Esophagus (tissue), 2 donors: ENCODE results near the gene CHRNB4. TPM values are rescaled to one million over a fixed set of nuclear protein-coding genes. Genes with fewer than 3 reads are reported as not detected.
"Not testable (repeated sequence)": the region's sequence is repeated elsewhere in the genome, so short reads cannot be mapped to it uniquely, and the experiment has no call there.

Experiments
- H3K27ac ChIP-seq, 2 donors: one replicate each; pipeline ENCODE4 v1.5.1; 2013; ENCODE audit warnings: low read depth in 2 of 2, mild to moderate bottlenecking in 2 of 2, inconsistent platforms in 1 of 2, low read length in 1 of 2, moderate library complexity in 1 of 2
- H3K27me3 ChIP-seq, 2 donors: one replicate each; pipeline ENCODE4 v1.6.1; 2013; ENCODE audit warnings: low read length in 2 of 2, control low read depth in 1 of 2, mild to moderate bottlenecking in 1 of 2; ENCODE audit not compliant: insufficient read depth in 2 of 2, control insufficient read depth in 1 of 2
- H3K36me3 ChIP-seq, 2 donors: one replicate each; pipeline ENCODE4 v1.6.1; 2013; ENCODE audit warnings: low read length in 1 of 2; ENCODE audit not compliant: control insufficient read depth in 2 of 2, insufficient read depth in 2 of 2
- H3K4me1 ChIP-seq, 2 donors: one replicate each; pipeline ENCODE4 v1.6.1; 2013; ENCODE audit warnings: low read length in 1 of 2; ENCODE audit not compliant: control insufficient read depth in 2 of 2, insufficient read depth in 2 of 2
- H3K4me3 ChIP-seq, 2 donors: one replicate each; pipeline ENCODE4 v1.5.1; 2013; ENCODE audit warnings: low read length in 2 of 2, mild to moderate bottlenecking in 2 of 2, low read depth in 1 of 2, moderate library complexity in 1 of 2
- H3K9me3 ChIP-seq, 2 donors: one replicate each; pipeline ENCODE4 v1.6.1; 2013; ENCODE audit warnings: mild to moderate bottlenecking in 2 of 2, low read depth in 1 of 2, low read length in 1 of 2, moderate library complexity in 1 of 2; ENCODE audit not compliant: control insufficient read depth in 2 of 2, insufficient read depth in 1 of 2
- WGBS, 2 donors: extraction: QIAGEN DNeasy Blood & Tissue Kit; methylation state at CpG; one replicate each; pipeline ENCODE4 v1.1.7; 2013; 5-methylcytosine and 5-hydroxymethylcytosine counted together
- polyA plus RNA-seq, 2 donors: library from polyadenylated mRNA; stranded (reverse); fragments of 200-250 nt; gene quantifications; one replicate each; pipeline ENCODE4 v1.2.3, GENCODE V29; 2013
- donor health status: healthy with polysubstance abuse.
- donor health status: Bipolar disorder and iron deficiency.

CHRNB4 gene
- polyA plus RNA-seq, 2 donors, result 0.16 to 0.42 TPM

GRCh38 chr15:78618490-78618934, 22.5 kb downstream of the CHRNB4 start:
- Histone ChIP-seq H3K36me3 (no peaks in the 10 kb centered on the region), H3K4me3 (no peak overlapping the region), H3K27ac (no peak overlapping the region), H3K4me1 (peaks cover 4 to 6% of the 10 kb centered on the region in 2 donors), H3K27me3 (peaks cover 0 to 17% of the 10 kb centered on the region in 2 donors), H3K9me3 (no peaks in the 10 kb centered on the region)
- WGBS, 2 donors, result 15 to 16% methylated on average over 8 of the region's 8 CpGs

GRCh38 chr15:78618064-78618463, 22.9 kb downstream of the CHRNB4 start:
- Histone ChIP-seq H3K4me3 (no peak overlapping the region), H3K4me1 (peaks cover 4 to 6% of the 10 kb centered on the region in 2 donors), H3K9me3 (no peaks in the 10 kb centered on the region), H3K36me3 (no peaks in the 10 kb centered on the region), H3K27me3 (peaks cover 0 to 17% of the 10 kb centered on the region in 2 donors), H3K27ac (no peak overlapping the region)
- WGBS, 2 donors, result 81 to 88% methylated on average over 8 of the region's 8 CpGs

- WGBS, 2 donors, result 76 to 79% methylated on average over 5 of the region's 5 CpGs
- H3K36me3 ChIP-seq, result no peaks in the 10 kb centered on the region
- no peaks in the 10 kb centered on the region for H3K9me3 ChIP-seq
- no peak overlapping the region for H3K4me3 ChIP-seq
- H3K27me3 ChIP-seq, result peaks cover 0 to 17% of the 10 kb centered on the region in 2 donors
- H3K27ac ChIP-seq, result no peak overlapping the region
- peaks cover 4 to 6% of the 10 kb centered on the region in 2 donors for H3K4me1 ChIP-seq
Measured at GRCh38 chr15:78617516-78617915, 23.5 kb downstream of the CHRNB4 start.

- Histone ChIP-seq H3K4me3 (no peak overlapping the region), H3K9me3 (no peaks in the 10 kb centered on the region), H3K27me3 (peaks cover 0 to 17% of the 10 kb centered on the region in 2 donors), H3K27ac (no peak overlapping the region), H3K36me3 (no peaks in the 10 kb centered on the region), H3K4me1 (peaks cover 4 to 6% of the 10 kb centered on the region in 2 donors)
- 66 to 72% methylated on average over 7 of the region's 7 CpGs for WGBS, 2 donors
Measured at GRCh38 chr15:78617076-78617475, 23.9 kb downstream of the CHRNB4 start.

- Histone ChIP-seq H3K4me1 (peaks cover 4 to 6% of the 10 kb centered on the region in 2 donors), H3K9me3 (no peaks in the 10 kb centered on the region), H3K36me3 (no peaks in the 10 kb centered on the region), H3K4me3 (no peak overlapping the region), H3K27ac (no peak overlapping the region), H3K27me3 (peaks cover 0 to 17% of the 10 kb centered on the region in 2 donors)
- 87 to 88% methylated on average over 2 of the region's 2 CpGs for WGBS, 2 donors
Measured at GRCh38 chr15:78616506-78616905, 24.5 kb downstream of the CHRNB4 start.

GRCh38 chr15:78615151-78615589, 25.8 kb downstream of the CHRNB4 start:
- no peak overlapping the region for H3K4me3 ChIP-seq
- H3K27ac ChIP-seq, result no peak overlapping the region
- H3K9me3 ChIP-seq, result no peaks in the 10 kb centered on the region
- H3K27me3 ChIP-seq, result peaks cover 0 to 11% of the 10 kb centered on the region in 2 donors
- no peaks in the 10 kb centered on the region for H3K36me3 ChIP-seq
- peaks cover 0 to 5% of the 10 kb centered on the region in 2 donors for H3K4me1 ChIP-seq
- 75 to 88% methylated on average over 3 of the region's 3 CpGs for WGBS, 2 donors

- Histone ChIP-seq H3K36me3 (no peaks in the 10 kb centered on the region), H3K27me3 (no peaks in the 10 kb centered on the region), H3K27ac (no peak overlapping the region), H3K9me3 (no peaks in the 10 kb centered on the region), H3K4me3 (no peak overlapping the region), H3K4me1 (no peaks in the 10 kb centered on the region)
- WGBS, 2 donors, result 54 to 63% methylated on average over 3 of the region's 3 CpGs
Measured at GRCh38 chr15:78614021-78614420, 27.0 kb downstream of the CHRNB4 start.

GRCh38 chr15:78609551-78609950, 31.5 kb downstream of the CHRNB4 start:
- H3K27me3 ChIP-seq, H3K4me1 ChIP-seq, H3K9me3 ChIP-seq, H3K36me3 ChIP-seq, H3K27ac ChIP-seq, H3K4me3 ChIP-seq: not testable (repeated sequence)
- 83 to 88% methylated on average over 2 to 3 of the region's 3 CpGs for WGBS, 2 donors

- Histone ChIP-seq H3K4me1 (no peaks in the 10 kb centered on the region), H3K9me3 (no peaks in the 10 kb centered on the region), H3K27ac (no peak overlapping the region), H3K27me3 (no peaks in the 10 kb centered on the region), H3K36me3 (no peaks in the 10 kb centered on the region), H3K4me3 (no peak overlapping the region)
- WGBS, 2 donors, result 87 to 89% methylated on average over 4 of the region's 4 CpGs
Measured at GRCh38 chr15:78605680-78606079, 35.3 kb downstream of the CHRNB4 start.

GRCh38 chr15:78605201-78605600, 35.8 kb downstream of the CHRNB4 start:
- H3K27ac ChIP-seq, result no peak overlapping the region
- H3K4me1 ChIP-seq, result no peaks in the 10 kb centered on the region
- H3K4me3 ChIP-seq, result no peak overlapping the region
- H3K9me3 ChIP-seq, result no peaks in the 10 kb centered on the region
- 91% methylated on average over 5 of the region's 5 CpGs for WGBS, 2 donors
- H3K27me3 ChIP-seq, result no peaks in the 10 kb centered on the region
- H3K36me3 ChIP-seq, result no peaks in the 10 kb centered on the region
